Upper lobe of right lung (tissue), 1 donor: Measurements from ENCODE around the gene FHOD3. TPM values are rescaled to one million over a fixed set of nuclear protein-coding genes. Genes with fewer than 3 reads are reported as not detected.
A peak's percentile ranks its signal among the peaks of the same experiment; 100 is the strongest.

ENCODE experiments used
- ATAC-seq: fragments of 200-7000 bp; cut with Tn5 transposase; one replicate; pipeline ENCODE4 v1.9.1; 2020; ENCODE audit warnings: mild to moderate bottlenecking, moderate library complexity
- DNase-seq: peaks from one replicate; pipeline ENCODE4 v3.0.0-alpha.2; 2020
- H3K27ac ChIP-seq: fragments of 200-600 bp; one replicate; pipeline ENCODE4 v1.8.0; 2022
- H3K27me3 ChIP-seq: fragments of 200-600 bp; one replicate; pipeline ENCODE4 v1.8.0; 2022; ENCODE audit warnings: mild to moderate bottlenecking
- H3K36me3 ChIP-seq: fragments of 200-600 bp; one replicate; pipeline ENCODE4 v1.8.0; 2022
- H3K4me1 ChIP-seq: fragments of 200-600 bp; one replicate; pipeline ENCODE4 v1.8.0; 2022
- H3K4me3 ChIP-seq: fragments of 200-600 bp; one replicate; pipeline ENCODE4 v1.8.0; 2022; ENCODE audit warnings: mild to moderate bottlenecking
- H3K9me3 ChIP-seq: fragments of 200-600 bp; one replicate; pipeline ENCODE4 v1.8.0; 2022
- CTCF ChIP-seq: fragments of 200-600 bp; IDR thresholded peaks from one replicate; pipeline ENCODE4 v1.8.0; 2022; ENCODE audit warnings: antibody characterized with exemption
- intact Hi-C: fragments of 100-400 bp; cut with DNase I; formaldehyde crosslinking; loops from one replicate; pipeline ENCODE4 v1.11.0; 2022
- total RNA-seq: library from RNA; stranded (reverse); fragmentation: NEBNext Ultra II Directional; extraction: Animal tissue kit (Norgen Biotek cat#: 25700); gene quantifications from one replicate; pipeline ENCODE4 v1.2.1, GENCODE V29; 2021
- donor health status: DM: no; HTN: yes; CAD: no; lungs with severe emphysema.

Gene FHOD3
- total RNA-seq, 1 donor from 2014 or later: 1.9 TPM

GRCh38 chr18:36828630-36829361 lies 531.3 kb downstream of the FHOD3 start, which contains the start of the genes KIAA1328 and TPGS2:
TSS of gene KIAA1328 (plus strand) at chr18:36829127. CDS start at chr18:36829139, 12 bp downstream.
TSS of gene TPGS2 (minus strand) at chr18:36829002. CDS start at chr18:36828767, 235 bp downstream.
- Histone ChIP-seq H3K27ac (peak within 1 kb of the TSS; percentile 82), H3K27me3 (no peaks in the 10 kb centered on the region), H3K36me3 (peaks cover 4% of the 10 kb centered on the region), H3K4me1 (peaks cover 6% of the 10 kb centered on the region), H3K9me3 (no peaks in the 10 kb centered on the region), H3K4me3 (peak within 1 kb of the TSS; percentile 95)
- TF ChIP-seq CTCF: peak; percentile 52
- ATAC-seq: peak; percentile 97
- intact Hi-C loops: no loop called here
- DNase-seq: peak; percentile 95

Other genes starting within 250 kb of the FHOD3 start
- 45.4 TPM for gene RPRD1A, start 230.2 kb upstream of the FHOD3 start, total RNA-seq
- gene SLC39A6, start 168.4 kb upstream of the FHOD3 start, total RNA-seq: 24.3 TPM
- 69.0 TPM for gene ELP2, start 167.8 kb upstream of the FHOD3 start, total RNA-seq
- 5.0 TPM for gene MOCOS, start 110.2 kb upstream of the FHOD3 start, total RNA-seq